Kidney glomerular epithelial cell (primary cell): ENCODE measurements around the gene RAB1B.

Experiments used
- DNase-seq: peaks from one replicate; lab custom pipeline; 2025; lab: John Stamatoyannopoulos, UW

The RAB1B gene

GRCh38 chr11:66268244-66268951 is at the start of gene RAB1B:
Gene RAB1B, plus strand, starts transcription at chr11:66268639. Its CDS starts 41 bp downstream, at chr11:66268680.
- peak; percentile 99 for DNase-seq

- no peak for DNase-seq
These were observed 49.4 kb upstream of the RAB1B start for GRCh38 chr11:66218846-66219620.

- no peak for DNase-seq
These were observed 48.4 kb upstream of the RAB1B start for GRCh38 chr11:66219846-66220565.

GRCh38 chr11:66220566-66220935 is 47.9 kb upstream of the RAB1B start:
- no peak for DNase-seq

GRCh38 chr11:66221012-66221411 is 47.4 kb upstream of the RAB1B start:
- no peak for DNase-seq

- DNase-seq: peak; percentile 5
These were observed 46.7 kb upstream of the RAB1B start for GRCh38 chr11:66221726-66222236.

- DNase-seq: peak; percentile 82
These were observed 45.9 kb upstream of the RAB1B start for GRCh38 chr11:66222358-66223149.

- DNase-seq: no peak
These were observed 44.1 kb upstream of the RAB1B start for GRCh38 chr11:66224226-66224855.

GRCh38 chr11:66225066-66225465 is 43.4 kb upstream of the RAB1B start:
- no peak for DNase-seq

GRCh38 chr11:66226101-66226500 is 42.3 kb upstream of the RAB1B start:
- no peak for DNase-seq

GRCh38 chr11:66227700-66228099 is 40.7 kb upstream of the RAB1B start:
- DNase-seq: no peak

GRCh38 chr11:66228521-66228920 is 39.9 kb upstream of the RAB1B start:
- DNase-seq: no peak

- DNase-seq: no peak
These were observed 38.3 kb upstream of the RAB1B start for GRCh38 chr11:66230156-66230555.

GRCh38 chr11:66230978-66231377 is 37.5 kb upstream of the RAB1B start:
- DNase-seq: no peak

- DNase-seq: no peak
These were observed 36.9 kb upstream of the RAB1B start for GRCh38 chr11:66231561-66231960.

GRCh38 chr11:66232769-66233168 is 35.7 kb upstream of the RAB1B start:
- no peak for DNase-seq

GRCh38 chr11:66233301-66233700 is 35.1 kb upstream of the RAB1B start:
- no peak for DNase-seq

GRCh38 chr11:66235141-66235540 is 33.3 kb upstream of the RAB1B start:
- DNase-seq: no peak

GRCh38 chr11:66237867-66238266 is 30.6 kb upstream of the RAB1B start:
- DNase-seq: no peak

- DNase-seq: no peak
These were observed 29.5 kb upstream of the RAB1B start for GRCh38 chr11:66238786-66239413.

GRCh38 chr11:66239511-66239910 is 28.9 kb upstream of the RAB1B start:
- no peak for DNase-seq
